Nephron (organoid): ENCODE measurements around the gene MARCO.
A peak's percentile ranks its signal among the peaks of the same experiment; 100 is the strongest.

ENCODE experiments used
- H3K27ac Mint-ChIP-seq, 3 experiments: 2 replicates each; pipeline ENCODE4 v1.8.0; 2020; ENCODE audit warnings: mixed read lengths in 3 of 3, mild to moderate bottlenecking in 2 of 3, moderate library complexity in 1 of 3
- H3K27me3 Mint-ChIP-seq: 2 replicates; pipeline ENCODE4 v1.8.0; 2021; ENCODE audit warnings: low read depth, mild to moderate bottlenecking, moderate library complexity, mixed read lengths
- H3K36me3 Mint-ChIP-seq: 2 replicates; pipeline ENCODE4 v1.8.0; 2020; ENCODE audit warnings: low read depth, mixed read lengths
- H3K4me1 Mint-ChIP-seq: 2 replicates; pipeline ENCODE4 v1.8.0; 2020; ENCODE audit warnings: mixed read lengths
- H3K4me3 Mint-ChIP-seq, 3 experiments: 2 replicates each; pipeline ENCODE4 v1.8.0; 2020; ENCODE audit warnings: mild to moderate bottlenecking in 3 of 3, mixed read lengths in 3 of 3, moderate library complexity in 2 of 3
- H3K9me3 Mint-ChIP-seq: 2 replicates; pipeline ENCODE4 v1.8.0; 2020; ENCODE audit warnings: mixed read lengths
- TF ChIP-seq, protein P1 (sequence below), 3 experiments: fragments of 200-600 bp; sonication (generic); IDR thresholded peaks; one replicate each; pipeline ENCODE4 v1.5.0; 2021; ENCODE audit warnings: antibody characterized with exemption in 3 of 3; ENCODE audit not compliant: unreplicated experiment in 3 of 3

MARCO gene

DNA sequence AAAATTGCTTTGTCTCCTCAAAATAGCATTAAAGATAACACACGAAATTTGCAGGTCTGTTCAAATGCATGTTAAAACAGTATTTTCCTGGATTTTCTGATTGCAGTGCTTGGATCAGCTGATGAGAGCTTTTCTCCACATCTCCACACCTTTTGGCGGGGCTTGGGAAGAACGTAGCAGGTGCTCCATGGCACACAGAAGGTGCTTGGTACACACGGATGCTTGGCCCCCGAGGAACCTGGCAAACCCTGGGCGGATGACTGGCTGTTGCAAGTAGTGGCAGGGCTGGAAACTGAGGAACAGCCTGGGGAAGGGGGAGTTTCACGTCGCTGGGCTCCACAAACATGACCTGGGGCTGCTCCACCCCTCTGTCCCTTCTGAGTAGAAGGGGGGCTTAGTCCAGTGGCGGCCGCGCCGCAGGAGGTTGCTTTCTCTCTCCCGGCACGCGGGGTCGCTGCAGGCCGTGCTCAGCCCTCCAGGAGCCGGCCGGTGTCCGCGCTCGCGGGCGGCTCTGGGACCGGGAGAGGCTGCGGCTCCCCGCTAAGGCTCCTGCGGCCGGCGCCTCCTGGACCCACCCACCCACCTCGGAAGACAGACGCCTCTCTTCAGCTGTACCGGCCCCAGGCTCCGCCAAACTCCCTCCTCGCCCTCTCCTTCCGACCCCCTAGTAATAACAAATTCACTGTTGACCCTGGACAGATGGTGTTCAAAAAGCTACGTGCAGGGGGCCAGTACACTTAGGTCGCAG lies 69.3 kb downstream of the MARCO start:
- no peak overlapping the region for H3K27ac Mint-ChIP-seq
- H3K36me3 Mint-ChIP-seq, result no peaks in the 10 kb centered on the region
- TF ChIP-seq, protein P1, sequence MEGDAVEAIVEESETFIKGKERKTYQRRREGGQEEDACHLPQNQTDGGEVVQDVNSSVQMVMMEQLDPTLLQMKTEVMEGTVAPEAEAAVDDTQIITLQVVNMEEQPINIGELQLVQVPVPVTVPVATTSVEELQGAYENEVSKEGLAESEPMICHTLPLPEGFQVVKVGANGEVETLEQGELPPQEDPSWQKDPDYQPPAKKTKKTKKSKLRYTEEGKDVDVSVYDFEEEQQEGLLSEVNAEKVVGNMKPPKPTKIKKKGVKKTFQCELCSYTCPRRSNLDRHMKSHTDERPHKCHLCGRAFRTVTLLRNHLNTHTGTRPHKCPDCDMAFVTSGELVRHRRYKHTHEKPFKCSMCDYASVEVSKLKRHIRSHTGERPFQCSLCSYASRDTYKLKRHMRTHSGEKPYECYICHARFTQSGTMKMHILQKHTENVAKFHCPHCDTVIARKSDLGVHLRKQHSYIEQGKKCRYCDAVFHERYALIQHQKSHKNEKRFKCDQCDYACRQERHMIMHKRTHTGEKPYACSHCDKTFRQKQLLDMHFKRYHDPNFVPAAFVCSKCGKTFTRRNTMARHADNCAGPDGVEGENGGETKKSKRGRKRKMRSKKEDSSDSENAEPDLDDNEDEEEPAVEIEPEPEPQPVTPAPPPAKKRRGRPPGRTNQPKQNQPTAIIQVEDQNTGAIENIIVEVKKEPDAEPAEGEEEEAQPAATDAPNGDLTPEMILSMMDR (IDR thresholded peaks at IDR 0.05; ENCODE audit: unreplicated experiment in 3 of 3), result peak; percentile 59 to 81 (median 77)
- H3K9me3 Mint-ChIP-seq, result no peaks in the 10 kb centered on the region
- no peaks in the 10 kb centered on the region for H3K4me1 Mint-ChIP-seq
- H3K27me3 Mint-ChIP-seq, result peaks cover 65% of the 10 kb centered on the region
- peak overlapping the region in 1 of 3 experiments; percentile 24 for H3K4me3 Mint-ChIP-seq

DNA sequence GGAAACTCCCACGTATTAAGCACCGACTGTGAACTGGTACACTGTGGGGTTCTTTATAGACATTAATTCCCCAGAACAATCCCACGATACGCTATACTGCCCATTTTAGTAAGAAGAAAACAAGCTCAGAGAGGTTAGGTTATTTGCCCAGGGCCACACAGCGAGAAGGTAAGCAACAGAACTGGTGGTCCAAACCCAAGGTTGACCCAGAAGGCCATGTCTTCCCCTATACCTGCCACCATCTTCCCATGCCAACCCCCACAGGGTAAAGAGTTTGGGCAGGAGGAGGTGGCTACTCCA lies 69.9 kb downstream of the MARCO start:
- H3K4me3 Mint-ChIP-seq, result peak overlapping the region in 1 of 3 experiments; percentile 24
- H3K27ac Mint-ChIP-seq, result no peak overlapping the region
- no peaks in the 10 kb centered on the region for H3K4me1 Mint-ChIP-seq
- TF ChIP-seq, protein P1 (IDR thresholded peaks at IDR 0.05; ENCODE audit: unreplicated experiment in 3 of 3), result no peak
- no peaks in the 10 kb centered on the region for H3K9me3 Mint-ChIP-seq
- H3K36me3 Mint-ChIP-seq, result no peaks in the 10 kb centered on the region
- peaks cover 65% of the 10 kb centered on the region for H3K27me3 Mint-ChIP-seq

DNA sequence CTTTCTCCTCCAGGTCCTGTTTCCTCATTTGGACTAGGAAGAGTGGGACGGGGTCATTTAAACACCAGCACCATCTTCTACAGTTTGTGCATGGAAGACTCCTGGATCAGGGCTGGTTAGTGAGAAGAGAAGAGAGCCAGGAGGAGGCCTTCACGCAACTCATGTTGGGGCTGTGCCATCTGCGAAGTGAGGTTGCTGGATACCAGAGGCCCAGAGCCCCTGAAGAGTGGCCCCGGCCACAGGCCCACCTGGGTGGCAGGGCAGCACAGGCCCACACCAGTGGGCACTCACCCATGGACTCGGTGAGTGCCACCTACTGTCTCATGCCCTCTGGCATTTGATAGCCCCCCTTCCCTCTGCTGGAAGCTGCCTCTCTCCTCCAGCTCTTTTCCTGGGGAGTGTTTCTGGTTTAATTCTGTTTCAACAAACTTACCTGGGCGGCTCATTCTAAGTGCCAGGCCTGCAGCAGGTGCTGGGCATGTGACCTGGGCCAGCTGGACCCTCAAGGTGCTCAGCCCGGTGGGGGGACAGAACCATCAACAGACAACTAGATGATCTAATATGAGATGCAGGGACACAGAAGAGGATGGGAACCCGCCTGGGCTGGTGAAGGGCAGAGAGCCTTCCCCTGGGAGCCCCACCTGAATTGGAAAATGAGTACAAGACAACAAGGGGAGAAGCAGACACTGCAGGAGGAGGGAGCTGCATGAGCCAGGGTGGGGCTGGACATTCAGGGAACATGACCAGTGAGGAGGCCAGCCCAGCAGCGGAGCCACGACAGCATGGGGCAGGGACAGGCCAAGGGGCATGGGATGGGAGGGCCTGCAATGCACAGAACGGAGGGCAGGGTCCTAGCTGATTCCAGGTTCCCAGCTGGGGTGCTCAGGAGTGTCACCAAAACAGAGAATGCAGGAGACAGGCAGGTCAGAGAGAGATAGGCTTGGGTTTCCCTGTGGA lies 70.6 kb downstream of the MARCO start:
- Mint-ChIP-seq H3K9me3 (no peaks in the 10 kb centered on the region), H3K36me3 (no peaks in the 10 kb centered on the region), H3K4me3 (no peak overlapping the region), H3K4me1 (no peaks in the 10 kb centered on the region), H3K27me3 (peaks cover 70% of the 10 kb centered on the region), H3K27ac (no peak overlapping the region)
- TF ChIP-seq, protein P1 (IDR thresholded peaks at IDR 0.05; ENCODE audit: unreplicated experiment in 3 of 3), result no peak

DNA sequence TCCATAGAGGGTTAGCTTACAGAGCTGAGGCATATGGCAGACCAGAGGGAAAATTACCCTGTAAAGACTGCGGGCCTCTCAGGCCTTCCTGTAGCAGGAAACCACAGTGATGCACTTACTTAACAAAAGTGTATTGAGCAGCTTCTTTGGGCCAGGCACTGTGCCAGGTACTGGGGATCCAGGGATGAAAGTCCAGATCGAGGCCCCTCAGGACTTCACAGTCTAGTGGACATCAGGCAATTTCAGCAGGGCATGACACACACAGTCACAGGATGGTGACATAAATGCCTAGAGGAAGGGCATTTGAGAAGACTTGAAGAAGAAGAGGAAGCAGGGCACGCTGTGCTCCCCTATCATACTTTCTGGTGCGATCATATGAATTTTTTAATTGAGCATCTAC lies 71.7 kb downstream of the MARCO start:
- Mint-ChIP-seq H3K27ac (no peak overlapping the region), H3K27me3 (peaks cover 66% of the 10 kb centered on the region)

DNA sequence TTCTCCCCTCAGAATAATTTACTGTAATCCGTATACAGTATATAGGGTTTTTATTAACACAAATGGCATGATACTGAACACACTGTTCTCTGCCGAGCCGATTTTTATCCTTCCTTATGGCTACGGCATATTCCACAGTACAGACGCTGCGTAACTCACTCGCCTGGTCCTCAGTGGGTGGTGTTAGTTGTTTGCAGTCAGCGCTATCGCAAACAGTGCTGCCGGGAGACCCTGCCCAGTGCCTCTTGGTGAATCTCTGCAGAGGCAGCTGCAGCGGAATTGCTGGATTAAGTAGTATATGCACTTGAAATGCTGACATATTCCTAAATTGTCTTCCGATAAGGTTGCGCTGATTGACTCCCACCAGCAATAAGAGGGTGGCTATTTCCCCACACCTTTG lies 73.9 kb downstream of the MARCO start:
- peaks cover 51% of the 10 kb centered on the region for H3K27me3 Mint-ChIP-seq
- TF ChIP-seq, protein P1 (IDR thresholded peaks at IDR 0.05; ENCODE audit: unreplicated experiment in 3 of 3), result no peak
- H3K9me3 Mint-ChIP-seq, result no peaks in the 10 kb centered on the region
- no peaks in the 10 kb centered on the region for H3K36me3 Mint-ChIP-seq
- H3K4me3 Mint-ChIP-seq, result no peak overlapping the region
- H3K27ac Mint-ChIP-seq, result no peak overlapping the region
- no peaks in the 10 kb centered on the region for H3K4me1 Mint-ChIP-seq

More for the DNA sequence above, 71.7 kb downstream of the MARCO start:
- no peaks in the 10 kb centered on the region for H3K36me3 Mint-ChIP-seq
- H3K4me1 Mint-ChIP-seq, result no peaks in the 10 kb centered on the region
- TF ChIP-seq, protein P1 (IDR thresholded peaks at IDR 0.05; ENCODE audit: unreplicated experiment in 3 of 3), result no peak
- no peaks in the 10 kb centered on the region for H3K9me3 Mint-ChIP-seq
- no peak overlapping the region for H3K4me3 Mint-ChIP-seq
